Measurements from ENCODE around the gene NGEF.
A peak's percentile ranks its signal among the peaks of the same experiment; 100 is the strongest.

NGEF gene

DNA sequence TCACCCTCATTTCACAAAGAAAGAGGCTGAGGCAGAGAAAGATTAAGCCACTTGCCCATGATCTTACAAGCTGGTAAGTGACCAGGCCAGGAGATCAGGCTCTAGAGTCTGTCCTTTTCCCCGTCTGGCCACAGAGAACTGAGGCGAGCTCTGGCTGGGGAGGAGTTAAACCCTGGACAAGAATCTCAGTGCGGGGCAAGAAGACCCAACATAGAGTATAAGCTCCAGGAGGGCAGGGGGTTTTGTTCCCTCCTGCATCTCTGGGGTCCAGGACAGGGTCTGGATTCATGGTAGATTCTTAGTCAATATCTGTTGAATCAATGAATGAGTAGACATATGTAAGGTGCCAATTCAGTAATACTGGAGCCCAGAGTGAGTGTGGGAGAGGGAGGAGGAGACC lies 34.1 kb upstream of the NGEF start:
- no peak for DNase-seq

DNA sequence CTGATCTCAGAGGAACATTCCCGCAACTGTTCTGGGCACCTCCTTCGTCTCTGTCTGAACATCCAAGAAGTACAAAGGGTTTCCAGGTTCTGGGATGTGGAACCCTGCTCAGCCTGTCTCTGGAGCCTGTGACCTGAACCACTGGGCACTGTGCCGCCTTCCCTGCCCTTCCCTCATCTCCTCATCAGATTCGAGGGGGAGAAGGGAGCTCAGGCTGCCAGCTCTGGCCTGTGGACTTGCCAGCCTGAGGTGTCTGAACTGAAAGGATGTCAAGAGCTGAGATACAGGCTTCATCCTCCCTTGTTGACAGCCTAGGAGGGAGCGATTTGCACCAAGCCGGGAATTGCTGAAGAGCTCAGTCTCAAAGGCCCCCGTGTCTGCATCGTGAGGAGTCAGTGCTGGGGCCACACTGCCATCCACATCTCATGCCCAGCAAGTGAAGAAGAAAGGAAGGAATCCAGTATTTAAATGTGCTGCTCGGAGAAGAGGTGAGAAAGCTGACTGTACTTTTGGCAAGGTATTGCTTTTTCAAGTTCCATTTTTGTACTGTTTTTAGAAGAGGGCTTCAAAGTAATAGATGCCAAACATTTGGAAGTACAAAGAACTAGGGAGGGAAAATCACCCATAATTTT lies 32.0 kb upstream of the NGEF start:
- peak in 2 of 51 donors; percentile 4 to 36 for DNase-seq

DNA sequence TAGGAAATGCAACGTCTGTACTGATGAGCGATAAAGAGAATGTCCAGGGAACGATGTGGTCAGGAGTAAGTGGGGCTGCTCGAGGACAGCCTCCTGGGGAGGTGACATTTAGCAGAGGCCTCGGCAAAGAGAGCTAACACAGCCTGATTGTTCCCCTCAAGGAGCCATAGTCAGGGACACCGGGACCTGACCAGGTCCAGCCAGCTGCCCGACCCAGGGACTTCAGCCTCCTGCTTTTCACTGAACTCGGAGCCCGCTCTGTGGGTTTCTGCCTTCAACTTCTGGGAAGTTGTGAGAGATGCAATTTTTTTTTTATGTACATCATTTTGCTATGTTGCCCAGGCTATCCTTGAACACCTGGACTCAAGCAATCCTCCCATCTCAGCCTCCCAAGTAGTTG lies 29.5 kb upstream of the NGEF start:
- DNase-seq = no peak

DNA sequence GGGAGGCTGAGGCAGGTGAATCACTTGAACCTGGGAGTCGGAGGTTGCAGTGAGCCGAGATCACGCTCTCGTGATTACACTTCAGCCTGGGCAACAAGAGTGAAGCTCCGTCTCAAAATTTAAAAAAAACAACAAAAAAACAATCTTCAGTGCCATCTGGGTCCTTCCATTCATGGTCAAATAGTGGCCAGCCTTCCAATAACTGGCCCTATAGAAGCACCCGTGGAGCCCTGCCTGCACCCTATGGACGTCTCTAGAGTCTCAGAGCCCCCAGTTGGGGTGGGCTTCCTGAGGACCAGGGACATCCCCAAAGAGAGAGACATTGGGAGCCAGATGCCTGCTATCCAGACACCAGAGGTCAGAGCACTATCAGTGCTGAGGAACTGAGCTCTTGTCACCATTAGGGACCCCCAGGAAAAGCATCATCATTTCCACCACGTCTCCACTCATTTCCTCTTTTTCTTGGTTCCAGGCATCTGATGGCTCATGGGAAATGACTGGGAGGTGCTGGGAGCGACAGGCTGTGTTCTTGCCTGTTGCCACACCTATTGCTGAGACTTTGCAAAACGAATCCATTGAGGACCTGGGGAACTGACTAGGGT lies 28.8 kb upstream of the NGEF start:
- DNase-seq = no peak

DNA sequence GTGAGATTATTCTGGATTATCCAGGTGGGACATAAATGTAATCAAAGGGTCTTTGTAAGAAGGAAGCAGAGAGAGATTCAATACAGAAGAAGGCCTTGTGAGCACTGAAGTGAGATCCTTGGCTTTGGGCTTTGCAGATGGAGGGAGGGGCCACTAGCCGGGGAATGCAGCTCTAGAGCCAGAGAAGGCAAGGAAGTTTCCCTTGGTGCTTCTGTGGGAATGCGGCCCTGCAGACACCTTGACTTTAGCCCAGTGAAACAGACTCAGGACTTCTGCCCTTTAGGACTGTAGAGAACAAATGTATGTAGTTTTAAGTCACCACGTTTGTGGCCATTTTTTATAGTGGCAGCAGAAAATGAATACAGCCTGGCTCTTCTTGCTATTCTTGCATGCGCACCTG lies 27.5 kb upstream of the NGEF start:
- no peak for DNase-seq

DNA sequence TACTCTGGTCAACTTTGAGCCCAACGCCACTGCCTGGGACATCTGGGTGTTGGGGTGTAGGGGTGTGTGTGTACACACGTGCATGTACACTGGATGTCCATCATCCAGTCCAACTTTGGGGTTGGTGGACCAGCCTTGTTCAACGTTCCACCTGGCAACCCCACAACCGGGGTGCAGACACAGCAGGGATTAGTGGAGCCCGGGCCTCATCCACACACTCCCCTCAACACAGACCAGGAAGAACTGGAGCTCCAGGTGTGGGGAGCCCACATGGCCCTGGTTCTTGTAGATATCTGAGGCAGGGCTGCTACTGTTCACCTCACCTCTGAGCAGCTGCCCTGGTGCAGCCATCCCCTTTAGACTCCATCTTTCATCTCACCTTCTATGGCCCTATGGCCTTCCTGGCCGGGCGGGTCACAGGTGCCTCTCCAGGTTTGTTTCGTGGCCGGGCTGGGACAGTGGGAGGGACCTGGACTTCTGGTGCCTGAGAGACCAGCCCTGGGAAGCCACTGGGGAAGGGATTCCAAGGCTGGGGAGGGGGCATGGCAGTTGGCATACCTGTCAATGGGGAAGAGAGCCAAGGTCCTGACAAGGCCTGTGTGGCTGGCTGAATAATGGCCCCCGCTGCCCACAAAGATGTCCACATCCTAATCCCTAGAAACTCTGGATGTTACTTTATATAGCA lies 26.9 kb upstream of the NGEF start:
- DNase-seq = no peak

DNA sequence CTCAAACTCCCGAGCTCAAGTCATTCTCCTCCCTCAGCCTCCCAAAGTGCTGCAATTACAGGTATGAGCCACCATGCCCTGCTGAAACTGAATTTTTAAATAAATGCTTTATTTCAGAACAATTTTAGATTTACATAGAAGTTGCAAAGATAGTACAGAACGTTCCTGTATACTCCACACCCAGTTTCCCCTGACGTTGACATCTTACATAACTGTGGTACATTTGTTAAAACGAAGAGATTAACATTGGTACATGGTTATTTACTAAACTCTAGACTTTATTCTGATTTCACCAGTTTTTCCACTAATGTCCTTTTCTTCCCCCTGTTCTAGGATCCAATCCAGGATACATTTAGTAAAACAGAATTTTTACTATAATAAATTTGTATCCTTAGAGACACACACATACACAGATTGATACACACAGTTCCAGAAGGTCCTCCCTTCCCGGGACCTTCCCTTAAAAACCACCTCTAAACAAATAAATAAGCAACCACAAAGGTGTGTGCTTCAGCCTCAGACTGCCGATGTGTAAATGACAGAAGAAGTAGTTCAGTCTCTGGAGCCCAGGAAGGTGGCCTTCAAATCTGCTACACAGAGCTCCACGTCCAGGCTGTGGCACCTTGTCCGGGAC lies 26.3 kb upstream of the NGEF start:
- DNase-seq = peak in 1 of 51 donors; percentile 18

DNA sequence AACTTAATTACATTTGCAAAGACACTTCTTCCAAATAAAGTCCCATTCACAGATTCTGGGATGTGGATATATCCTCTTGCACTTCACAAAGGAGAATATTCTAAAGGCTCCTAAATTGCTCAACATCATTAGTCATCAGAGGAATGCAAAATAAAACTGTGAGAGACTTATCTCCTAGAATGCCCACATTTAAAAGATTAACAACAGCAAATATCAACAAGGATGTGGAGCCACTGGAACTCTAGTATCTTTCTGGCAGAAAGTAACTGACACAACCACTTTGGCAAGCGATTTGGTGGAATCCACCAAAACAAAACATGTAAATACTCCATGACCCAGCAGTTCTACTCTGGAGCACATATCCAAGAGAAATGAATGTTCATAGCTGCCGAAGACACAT lies 24.0 kb upstream of the NGEF start:
- no peak for DNase-seq

DNA sequence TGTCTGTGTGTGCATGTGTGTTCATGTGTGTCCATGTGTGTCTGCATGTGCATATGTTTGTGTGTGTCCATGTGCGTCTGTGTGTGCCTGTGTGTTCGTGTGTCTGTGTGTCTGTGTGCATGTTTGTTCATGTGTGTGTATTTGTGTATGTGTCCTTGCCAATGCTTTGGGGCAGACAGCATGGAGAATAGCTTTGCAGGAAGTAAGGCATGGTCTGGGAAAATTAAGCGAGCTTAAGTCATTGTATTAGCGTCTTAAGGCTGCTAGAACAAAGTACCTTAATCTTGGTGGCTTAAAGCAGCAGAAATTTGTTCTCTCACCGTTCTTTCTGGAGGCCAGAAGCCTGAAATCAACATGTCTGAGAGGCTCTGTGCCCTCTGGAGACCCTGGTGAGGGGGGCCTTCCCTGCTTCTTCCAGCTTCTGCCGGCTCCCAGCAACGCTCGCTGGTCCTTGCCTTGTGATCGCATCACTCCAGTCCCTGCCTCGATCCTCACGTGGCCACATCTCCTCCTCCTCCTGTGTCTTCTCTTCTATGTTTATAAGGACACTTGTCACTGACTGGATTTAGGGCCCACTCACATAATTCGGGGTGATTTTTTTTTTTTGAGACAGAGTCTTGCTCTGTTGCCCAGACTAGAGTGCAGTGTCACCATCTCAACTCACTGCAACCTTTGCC lies 23.2 kb upstream of the NGEF start:
- no peak for DNase-seq

DNA sequence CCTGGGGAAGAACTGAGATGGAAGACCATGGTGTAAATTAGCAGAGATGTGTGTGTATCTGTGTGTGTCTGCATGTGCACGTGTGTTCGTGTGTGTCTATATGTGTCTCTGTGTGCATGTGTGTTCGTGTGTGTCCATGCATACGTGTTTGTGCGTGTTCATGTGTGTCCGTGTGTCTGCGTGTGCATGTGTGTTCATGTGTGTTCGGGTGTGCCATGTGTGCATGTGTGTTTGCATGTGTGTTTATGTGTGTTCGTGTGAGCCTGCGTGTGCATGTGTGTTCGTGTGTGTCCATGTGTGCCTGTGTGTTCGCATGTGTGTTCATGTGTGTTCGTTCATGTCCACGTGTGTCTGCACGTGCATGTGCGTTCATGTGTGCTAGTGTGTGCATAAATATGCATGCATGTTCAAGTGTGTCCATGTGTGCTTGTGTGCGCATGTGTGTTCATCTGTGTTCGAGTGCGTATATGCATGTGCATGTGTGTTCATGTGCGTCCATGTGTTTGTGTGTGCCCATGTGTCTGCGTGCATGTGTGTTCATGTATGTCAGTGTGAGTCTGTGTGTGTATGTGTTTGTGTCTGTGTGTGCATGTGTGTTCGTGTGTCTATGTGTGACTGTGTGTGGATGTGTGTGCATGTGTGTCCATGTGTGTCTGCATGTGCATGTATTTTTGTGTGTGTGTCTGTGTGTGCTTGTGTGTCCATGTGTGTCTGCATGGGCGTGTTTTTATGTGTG lies 22.5 kb upstream of the NGEF start:
- DNase-seq = no peak

DNA sequence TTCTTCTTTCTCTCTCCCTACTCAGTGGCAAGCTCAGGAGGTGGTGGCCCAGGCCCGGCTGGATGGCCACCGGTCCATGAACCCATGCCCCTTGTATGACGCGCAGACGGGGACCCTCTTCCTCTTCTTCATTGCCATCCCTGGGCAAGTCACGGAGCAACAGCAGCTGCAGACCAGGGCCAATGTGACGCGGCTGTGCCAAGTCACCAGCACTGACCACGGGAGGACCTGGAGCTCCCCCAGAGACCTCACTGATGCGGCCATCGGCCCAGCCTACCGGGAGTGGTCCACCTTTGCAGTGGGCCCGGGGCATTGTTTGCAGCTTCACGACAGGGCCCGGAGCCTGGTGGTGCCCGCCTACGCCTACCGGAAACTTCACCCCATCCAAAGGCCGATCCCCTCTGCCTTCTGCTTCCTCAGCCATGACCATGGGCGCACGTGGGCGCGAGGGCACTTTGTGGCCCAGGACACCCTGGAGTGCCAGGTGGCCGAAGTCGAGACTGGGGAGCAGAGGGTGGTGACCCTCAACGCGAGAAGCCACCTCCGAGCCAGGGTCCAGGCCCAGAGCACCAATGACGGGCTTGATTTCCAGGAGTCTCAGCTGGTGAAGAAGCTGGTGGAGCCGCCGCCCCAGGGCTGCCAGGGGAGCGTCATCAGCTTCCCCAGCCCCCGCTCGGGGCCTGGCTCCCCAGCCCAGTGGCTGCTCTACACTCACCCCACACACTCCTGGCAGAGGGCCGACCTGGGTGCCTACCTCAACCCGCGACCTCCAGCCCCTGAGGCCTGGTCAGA lies 21.2 kb upstream of the NGEF start:
- no peak for DNase-seq

DNA sequence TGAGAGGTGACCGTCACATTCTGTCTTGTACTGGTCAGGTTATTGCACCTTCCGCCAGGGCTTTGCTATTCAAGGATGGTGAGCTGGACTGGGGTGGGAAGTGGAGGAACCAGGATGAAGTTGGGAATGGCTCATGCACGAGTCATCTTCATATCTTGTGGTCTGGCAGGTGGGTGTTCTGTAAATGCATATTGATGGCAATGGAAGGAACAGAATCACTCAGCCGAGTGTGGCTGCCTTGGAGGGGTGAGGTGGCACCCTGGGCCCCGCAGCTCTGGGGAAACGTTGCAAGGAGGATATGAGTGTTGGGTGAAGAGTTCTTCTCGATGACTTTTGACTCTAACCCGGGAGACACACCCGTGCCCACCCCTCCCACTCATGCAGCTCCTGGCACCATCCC lies 20.6 kb upstream of the NGEF start:
- peak in 1 of 51 donors; percentile 39 for DNase-seq

DNA sequence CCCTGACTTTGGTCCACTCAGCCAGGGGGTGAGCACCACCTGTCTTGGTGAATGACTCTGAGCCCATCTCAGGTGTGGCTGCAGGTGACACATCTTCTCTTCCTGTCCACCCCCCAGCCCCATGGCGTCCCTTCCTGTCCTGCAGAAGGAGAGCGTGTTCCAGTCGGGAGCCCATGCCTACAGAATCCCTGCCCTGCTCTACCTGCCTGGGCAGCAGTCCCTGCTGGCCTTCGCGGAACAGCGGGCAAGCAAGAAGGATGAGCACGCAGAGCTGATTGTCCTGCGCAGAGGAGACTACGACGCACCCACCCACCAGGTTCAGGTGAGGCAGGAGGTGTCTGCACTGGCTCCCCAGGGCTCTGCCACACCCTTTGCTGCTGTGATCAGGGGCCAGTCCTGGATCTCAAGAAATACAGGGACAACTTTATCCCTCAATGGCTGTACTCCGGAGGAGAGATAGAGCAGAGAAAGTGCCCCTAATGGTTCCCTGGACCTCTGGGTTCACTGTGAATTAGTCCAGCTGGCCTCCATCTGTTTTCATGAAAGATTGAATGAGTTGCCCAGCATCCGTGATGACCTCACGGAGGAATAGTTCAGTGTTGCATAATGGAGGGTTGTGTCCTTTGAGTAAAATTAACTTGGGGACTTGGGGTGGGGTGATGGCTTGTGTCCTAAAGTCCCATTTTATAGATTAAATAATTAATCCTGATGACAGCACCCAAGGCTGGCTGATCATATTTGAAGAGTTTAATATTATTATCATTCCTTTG lies 19.7 kb upstream of the NGEF start, which contains the start of gene NEU2:
Gene NEU2 (plus strand): TSS at position 122 of the 770 bp plus-strand sequence. CDS start 0 bp downstream, at position 122.
- DNase-seq = no peak

DNA sequence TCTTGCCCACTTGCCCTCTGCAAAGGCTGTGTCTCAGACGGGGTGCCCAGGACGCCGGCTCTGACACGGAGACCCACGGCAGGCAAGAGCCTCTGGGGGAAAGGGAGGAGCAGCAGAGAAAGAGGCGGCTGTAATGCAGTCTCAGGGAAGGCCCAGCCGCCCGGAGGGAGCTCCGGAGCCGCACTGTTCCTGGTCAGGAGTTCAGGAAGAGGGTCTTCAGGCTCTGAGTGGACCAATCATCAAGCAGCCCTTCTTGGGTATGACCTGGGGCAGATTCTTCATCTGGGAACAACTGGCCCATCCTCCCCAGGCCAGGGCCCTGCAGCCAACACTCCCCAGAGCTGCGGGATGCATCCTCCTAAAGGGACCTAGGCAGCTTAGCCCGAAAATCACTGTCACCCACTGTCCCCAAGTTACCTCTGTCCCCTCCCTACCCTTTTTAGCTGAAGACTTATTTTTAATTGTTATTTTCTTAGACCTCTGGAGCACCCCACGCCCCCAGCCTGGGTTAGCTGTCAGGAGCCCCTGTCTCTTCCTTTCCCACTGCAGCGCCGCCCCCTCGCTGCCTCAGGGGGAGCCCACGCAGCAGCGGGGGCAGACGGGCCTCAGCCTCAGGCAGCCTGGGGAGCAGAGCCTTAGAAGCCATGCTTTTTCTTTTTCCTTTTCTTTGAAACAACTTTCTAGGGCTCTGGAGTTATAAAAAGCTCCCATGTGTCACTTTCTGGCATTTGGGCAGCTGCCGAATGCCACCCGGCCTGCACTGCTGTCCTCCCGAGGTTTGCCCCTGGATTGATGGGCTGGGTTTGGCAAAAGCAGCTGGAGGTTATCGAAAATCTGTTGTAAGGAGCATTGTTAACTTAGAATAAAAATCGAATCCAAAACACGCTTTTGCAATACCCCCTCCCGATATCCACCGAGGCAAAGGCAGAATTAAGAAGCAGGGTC lies 18.8 kb upstream of the NGEF start:
- DNase-seq = no peak

DNA sequence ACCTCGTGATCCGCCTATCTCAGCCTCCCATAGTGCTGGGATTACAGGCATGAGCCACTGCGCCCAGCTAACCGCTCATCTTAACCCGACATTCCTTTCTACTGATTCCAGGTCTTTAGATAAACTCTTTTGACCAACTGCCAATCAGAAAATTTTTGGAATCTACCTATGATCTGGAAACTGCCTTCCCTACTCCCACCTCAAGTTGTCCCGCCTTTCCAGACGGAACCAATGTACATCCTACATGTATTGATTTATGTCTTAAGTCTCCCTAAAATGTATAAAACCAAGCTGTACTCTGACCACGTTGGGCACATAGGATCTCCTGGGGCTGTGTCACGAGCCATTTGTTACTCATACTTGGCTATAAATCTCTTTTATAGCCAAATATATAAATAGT lies 16.3 kb upstream of the NGEF start:
- no peak for DNase-seq

DNA sequence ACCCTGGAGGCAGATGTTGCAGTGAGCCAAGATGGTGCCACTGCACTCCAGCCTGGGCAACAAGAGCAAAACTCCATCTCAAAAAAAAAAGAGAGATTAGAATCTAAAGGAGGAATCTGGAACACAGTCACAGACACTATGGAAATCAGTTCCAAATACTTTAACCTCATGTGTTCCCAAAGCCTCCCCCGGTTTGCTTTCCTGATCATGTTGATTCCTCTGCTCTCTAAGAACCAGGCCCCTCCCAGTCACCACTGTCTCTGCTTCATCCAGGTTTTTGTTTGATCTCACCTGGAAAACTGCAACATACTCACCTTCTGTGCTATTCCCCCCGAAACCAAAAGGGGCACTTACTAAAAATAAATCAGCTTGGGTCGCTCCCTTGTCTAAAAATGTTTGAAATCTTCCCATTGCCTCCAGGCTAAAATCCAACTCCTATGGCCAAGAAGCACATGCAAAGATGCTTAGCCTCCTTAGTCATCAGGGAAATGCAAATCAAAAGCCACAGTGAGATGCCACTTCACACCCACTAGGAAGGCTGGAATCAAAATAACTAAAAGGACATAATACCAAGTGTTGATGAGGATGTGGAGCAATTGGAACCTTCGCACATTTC lies 13.2 kb upstream of the NGEF start:
- DNase-seq = no peak

DNA sequence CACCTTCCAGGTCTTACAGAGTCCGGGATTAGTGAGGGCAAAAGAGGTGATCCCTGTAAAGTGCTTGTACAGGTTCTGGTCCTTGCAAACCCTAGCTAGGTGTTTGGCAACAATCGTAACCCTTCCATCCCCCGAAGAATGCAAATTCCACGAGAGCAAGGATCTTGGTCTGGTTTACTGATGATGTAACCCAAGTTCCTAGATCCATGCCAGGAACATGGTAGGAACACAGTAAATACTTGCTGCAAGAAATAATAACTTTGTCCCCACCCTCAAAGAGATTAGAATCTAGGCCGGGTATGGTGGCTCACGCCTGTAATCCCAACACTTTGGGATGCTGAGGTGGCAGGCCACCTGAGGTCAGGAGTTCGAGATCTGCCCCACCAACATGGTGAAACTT lies 12.7 kb upstream of the NGEF start:
- DNase-seq = no peak

Measured in hypothalamus (tissue), 51 donors.